HCT116 (cell line): ENCODE results near the gene TMEM178A. TPM values are rescaled to one million over a fixed set of nuclear protein-coding genes. Genes with fewer than 3 reads are reported as not detected.

Experiments
- ATAC-seq: fragments of 200-7000 bp; cut with Tn5 transposase; 2 replicates; pipeline ENCODE4 v1.9.1; 2020; ENCODE audit warnings: mild to moderate bottlenecking, moderate library complexity
- BruUV-seq: library from RNA; stranded (reverse); fragments of 400-500 nt; replicated peaks from 2 replicates; lab custom pipeline; 2021; lab: Mats Ljungman, UMichigan
- CTCF ChIA-PET: fragments of 300-600 bp; sonication (Branson Sonifier 250); formaldehyde crosslinking; loops from one replicate; lab custom pipeline; 2021; ENCODE audit warnings: antibody characterized with exemption; lab: Charles Lee
- POLR2A ChIA-PET: fragments of 300-600, 350-600 bp; sonication (Branson Sonifier 250); formaldehyde crosslinking; loops from one replicate; lab custom pipeline; 2021; ENCODE audit warnings: antibody characterized with exemption; lab: Charles Lee
- RAD21 ChIA-PET, 2 experiments: fragments of 300-600 bp; sonication (Branson Sonifier 250); formaldehyde crosslinking; loops; one replicate each; lab custom pipeline; 2023; ENCODE audit warnings: low total read pairs in 2 of 2; ENCODE audit not compliant: uncharacterized antibody in 2 of 2, unreplicated experiment in 2 of 2, low non-redundant PET in 1 of 2; lab: Charles Lee
- DNase-seq: peaks from one replicate; pipeline ENCODE4 v3.0.0-alpha.2; 2010; ENCODE audit warnings: low read depth, low spot score
- H2AFZ ChIP-seq: fragments of 200-600 bp; shearing (Covaris generic), sonication (generic); 2 replicates; pipeline ENCODE4 v1.6.1; 2017; ENCODE audit warnings: low read depth, mixed run types, mixed read lengths, antibody characterized with exemption, low read length; ENCODE audit not compliant: poor library complexity, severe bottlenecking
- H3K27ac ChIP-seq: 2 replicates; pipeline ENCODE4 v1.5.1; 2012; ENCODE audit warnings: low read depth, low read length
- H3K27me3 ChIP-seq: fragments of 200-600 bp; sonication (generic); 2 replicates; pipeline ENCODE4 v1.6.1; 2016; ENCODE audit warnings: mixed run types, low read length, mixed read lengths; ENCODE audit not compliant: insufficient read depth
- H3K36me3 ChIP-seq, 2 experiments: fragments of 200-500 bp in 1 of 2; fragments of 200-600 bp in 1 of 2; sonication (Bioruptor generic) in 1 of 2; sonication (generic) in 1 of 2; 2 replicates each; pipeline versions ENCODE4 v1.5.1 to v1.6.1; 2014 to 2016; ENCODE audit warnings: low read length in 2 of 2, inconsistent platforms in 1 of 2, mixed read lengths in 1 of 2, mixed run types in 1 of 2; ENCODE audit not compliant: insufficient read depth in 2 of 2, control insufficient read depth in 1 of 2
- H3K4me1 ChIP-seq, 2 experiments: fragments of 200-600 bp in 1 of 2; sonication (generic) in 1 of 2; 2 replicates each; pipeline versions ENCODE4 v1.5.1 to v1.6.1; 2012 to 2017; ENCODE audit warnings: low read length in 2 of 2, inconsistent platforms in 1 of 2, mild to moderate bottlenecking in 1 of 2, mixed read lengths in 1 of 2, mixed run types in 1 of 2, moderate library complexity in 1 of 2; ENCODE audit not compliant: insufficient read depth in 2 of 2, control insufficient read depth in 1 of 2
- H3K4me2 ChIP-seq: fragments of 200-600 bp; sonication (generic); 2 replicates; pipeline ENCODE4 v1.6.1; 2017; ENCODE audit warnings: mixed run types, low read length, mixed read lengths
- H3K4me3 ChIP-seq, 2 experiments: fragments of 200-600 bp in 1 of 2; sonication (generic) in 1 of 2; replicated peaks in 1 of 2; 2 replicates each; pipeline ENCODE4 v1.5.1; 2011 to 2016; ENCODE audit warnings: low read length in 2 of 2, control low read depth in 1 of 2, low read depth in 1 of 2, mild to moderate bottlenecking in 1 of 2, mixed read lengths in 1 of 2, mixed run types in 1 of 2
- H3K79me2 ChIP-seq: fragments of 200-600 bp; sonication (generic); 2 replicates; pipeline ENCODE4 v1.6.1; 2017; ENCODE audit warnings: mild to moderate bottlenecking, mixed run types, low read length, moderate library complexity, mixed read lengths; ENCODE audit not compliant: insufficient read depth
- H3K9ac ChIP-seq: fragments of 200-600 bp; sonication (generic); 2 replicates; pipeline ENCODE4 v1.6.1; 2016; ENCODE audit warnings: low read length, mixed read lengths
- H3K9me2 ChIP-seq: fragments of 200-600 bp; sonication (generic), shearing (Covaris generic); 2 replicates; pipeline ENCODE4 v1.6.1; 2017; ENCODE audit warnings: mixed run types, mild to moderate bottlenecking, moderate library complexity; ENCODE audit not compliant: insufficient read depth
- H3K9me3 ChIP-seq, 2 experiments: fragments of 200-500 bp in 1 of 2; fragments of 200-600 bp in 1 of 2; sonication (Bioruptor generic) in 1 of 2; sonication (generic) in 1 of 2; 2 replicates each; pipeline ENCODE4 v1.6.1; 2014 to 2017; ENCODE audit warnings: low read length in 2 of 2, mixed read lengths in 2 of 2, inconsistent platforms in 1 of 2, low read depth in 1 of 2, mild to moderate bottlenecking in 1 of 2, mixed run types in 1 of 2, moderate library complexity in 1 of 2; ENCODE audit not compliant: control insufficient read depth in 1 of 2, insufficient read depth in 1 of 2
- H4K20me1 ChIP-seq: fragments of 200-600 bp; sonication (generic), shearing (Covaris generic); 2 replicates; pipeline ENCODE4 v1.6.1; 2017; ENCODE audit warnings: mixed run types, mild to moderate bottlenecking, moderate library complexity; ENCODE audit not compliant: insufficient read depth
- CBX3 ChIP-seq: IDR thresholded peaks from 2 replicates; pipeline ENCODE4 v1.6.1; 2012; ENCODE audit warnings: low read depth
- CEBPB ChIP-seq: IDR thresholded peaks from 2 replicates; pipeline ENCODE4 v1.6.1; 2012; ENCODE audit warnings: low read depth
- ELF1 ChIP-seq: IDR thresholded peaks from 2 replicates; pipeline ENCODE4 v1.6.1; 2012; ENCODE audit warnings: low read depth, borderline replicate concordance
- EZH2 ChIP-seq: fragments of 200-600 bp; sonication (generic); IDR thresholded peaks from 2 replicates; pipeline ENCODE4 v1.6.1; 2017; ENCODE audit warnings: antibody characterized with exemption, mixed run types
- EZH2phosphoT487 ChIP-seq: fragments of 200-600 bp; IDR thresholded peaks from 2 replicates; pipeline ENCODE4 v1.6.1; 2018; ENCODE audit warnings: antibody characterized with exemption, borderline replicate concordance
- FOSL1 ChIP-seq: IDR thresholded peaks from 2 replicates; pipeline ENCODE4 v1.6.1; 2012; ENCODE audit warnings: low read depth
- JUND ChIP-seq: IDR thresholded peaks from 2 replicates; pipeline ENCODE4 v1.6.1; 2012
- MAX ChIP-seq: IDR thresholded peaks from 2 replicates; pipeline ENCODE4 v1.6.1; 2012
- POLR2A ChIP-seq: IDR thresholded peaks from 2 replicates; pipeline ENCODE4 v1.7.0; 2011; ENCODE audit warnings: borderline replicate concordance; ENCODE audit not compliant: insufficient read depth, insufficient read length; ENCODE audit errors: extremely low read depth
- RAD21 ChIP-seq: IDR thresholded peaks from 2 replicates; pipeline ENCODE4 v1.6.1; 2012; ENCODE audit warnings: low read depth, mild to moderate bottlenecking
- REST ChIP-seq: IDR thresholded peaks from 2 replicates; pipeline ENCODE4 v1.6.1; 2012; ENCODE audit warnings: low read depth
- SIN3A ChIP-seq: IDR thresholded peaks from 2 replicates; pipeline ENCODE4 v1.6.1; 2012; ENCODE audit warnings: low read depth
- SP1 ChIP-seq: IDR thresholded peaks from 2 replicates; pipeline ENCODE4 v1.6.1; 2012; ENCODE audit warnings: low read depth
- TCF7L2 ChIP-seq: IDR thresholded peaks from 2 replicates; pipeline ENCODE4 v1.7.0; 2011; ENCODE audit warnings: borderline replicate concordance, inconsistent platforms; ENCODE audit not compliant: insufficient read depth, insufficient read length; ENCODE audit errors: extremely low read depth
- YY1 ChIP-seq: IDR thresholded peaks from 2 replicates; pipeline ENCODE4 v1.6.1; 2011; ENCODE audit warnings: low read length, low read depth, moderate library complexity, mild to moderate bottlenecking; ENCODE audit not compliant: insufficient replicate concordance; ENCODE audit errors: extremely low read depth
- ZBTB33 ChIP-seq: IDR thresholded peaks from 2 replicates; pipeline ENCODE4 v1.6.1; 2011; ENCODE audit warnings: mild to moderate bottlenecking, low read length, moderate library complexity; ENCODE audit not compliant: insufficient replicate concordance; ENCODE audit errors: extremely low read depth
- ZFX ChIP-seq: fragments of 450-650 bp; IDR thresholded peaks from 2 replicates; pipeline ENCODE4 v1.6.1; 2017
- ZNF274 ChIP-seq: fragments of 200-500 bp; sonication (Bioruptor generic); IDR thresholded peaks from 2 replicates; pipeline ENCODE4 v1.6.1; 2014; ENCODE audit warnings: mild to moderate bottlenecking, low read depth, low read length, inconsistent platforms
- intact Hi-C: fragments of 100-400 bp; cut with micrococcal nuclease; formaldehyde crosslinking; loops from 2 replicates; pipeline ENCODE4 v1.10.0; 2022
- total RNA-seq: library from RNA; stranded (reverse); gene quantifications from one replicate; pipeline ENCODE4 v1.2.1, GENCODE V29; 2021; ENCODE audit not compliant: unreplicated experiment

The TMEM178A gene
- total RNA-seq, 1 experiment from 2014 or later, result 1.3 TPM

GRCh38 chr2:39732482-39732881 lies 66.8 kb downstream of the TMEM178A start:
- H3K27me3 ChIP-seq, result no peaks in the 10 kb centered on the region
- no peak for DNase-seq
- no peak overlapping the region for H3K27ac ChIP-seq
- no TSS peak for BruUV-seq
- peaks cover 21% of the 10 kb centered on the region; the same call in 1 of the 2 replicates for H3K79me2 ChIP-seq
- no peak overlapping the region for H3K9ac ChIP-seq
- ChIA-PET RAD21 (no interaction called here), POLR2A (no interaction called here), CTCF (no interaction called here)
- no peaks in the 10 kb centered on the region for H3K9me3 ChIP-seq
- no peaks in the 10 kb centered on the region for H3K4me1 ChIP-seq
- intact Hi-C loops, result loop anchor here (5.0 kb wide), 1 partner anchor 500 kb away; no protein-coding TSS in a partner anchor
- peaks cover 8% of the 10 kb centered on the region; the same call in 1 of the 2 replicates for H4K20me1 ChIP-seq
- ATAC-seq, result no peak
- no peak overlapping the region for H2AFZ ChIP-seq
- H3K9me2 ChIP-seq, result no peaks in the 10 kb centered on the region
- H3K4me2 ChIP-seq, result no peak overlapping the region
- TF ChIP-seq ZBTB33 (no peak), POLR2A (no peak), JUND (no peak), ELF1 (no peak), MAX (no peak), YY1 (no peak), ZFX (no peak), FOSL1 (no peak), SIN3A (no peak), RAD21 (no peak), EZH2 (no peak), SP1 (no peak), REST (no peak), CEBPB (no peak), CBX3 (no peak), TCF7L2 (no peak), ZNF274 (no peak), EZH2phosphoT487 (no peak)
- H3K4me3 ChIP-seq, result no peak overlapping the region
- peaks cover 9 to 23% of the 10 kb centered on the region in 2 experiments; a peak in 3 of 4 replicates for H3K36me3 ChIP-seq
